IPS-20b (cell line): Measurements from ENCODE around the gene TPH2.

Source experiments
- H3K27ac ChIP-seq: one replicate; pipeline ENCODE4 v1.5.1; 2013; ENCODE audit warnings: low read length
- H3K27me3 ChIP-seq: 2 replicates; pipeline ENCODE4 v1.6.1; 2013; ENCODE audit warnings: mild to moderate bottlenecking, low read length, inconsistent platforms; ENCODE audit not compliant: insufficient read depth
- H3K36me3 ChIP-seq: 2 replicates; pipeline ENCODE4 v1.6.1; 2013; ENCODE audit warnings: low read depth, mild to moderate bottlenecking, inconsistent platforms, low read length, moderate library complexity; ENCODE audit not compliant: insufficient read depth
- H3K4me1 ChIP-seq: 2 replicates; pipeline ENCODE4 v1.6.1; 2013; ENCODE audit warnings: mild to moderate bottlenecking, control low read depth, inconsistent platforms, low read length, moderate library complexity; ENCODE audit not compliant: insufficient read depth
- H3K4me3 ChIP-seq: 2 replicates; pipeline ENCODE4 v1.5.1; 2013; ENCODE audit warnings: mild to moderate bottlenecking, low read length, inconsistent platforms
- H3K9ac ChIP-seq: 2 replicates; pipeline ENCODE4 v1.6.1; 2013; ENCODE audit warnings: low read depth, mild to moderate bottlenecking, inconsistent platforms, low read length, moderate library complexity
- H3K9me3 ChIP-seq: 2 replicates; pipeline ENCODE4 v1.6.1; 2013; ENCODE audit warnings: mild to moderate bottlenecking, low read depth, low read length, inconsistent platforms; ENCODE audit not compliant: insufficient read depth

TPH2 gene

GRCh38 chr12:71945883-71946282, 7.2 kb downstream of the TPH2 start:
- Histone ChIP-seq H3K27ac (no peak overlapping the region), H3K9me3 (no peaks in the 10 kb centered on the region), H3K36me3 (no peaks in the 10 kb centered on the region), H3K4me3 (no peak overlapping the region), H3K4me1 (peaks cover 57% of the 10 kb centered on the region), H3K27me3 (no peaks in the 10 kb centered on the region), H3K9ac (no peak overlapping the region)

DNA sequence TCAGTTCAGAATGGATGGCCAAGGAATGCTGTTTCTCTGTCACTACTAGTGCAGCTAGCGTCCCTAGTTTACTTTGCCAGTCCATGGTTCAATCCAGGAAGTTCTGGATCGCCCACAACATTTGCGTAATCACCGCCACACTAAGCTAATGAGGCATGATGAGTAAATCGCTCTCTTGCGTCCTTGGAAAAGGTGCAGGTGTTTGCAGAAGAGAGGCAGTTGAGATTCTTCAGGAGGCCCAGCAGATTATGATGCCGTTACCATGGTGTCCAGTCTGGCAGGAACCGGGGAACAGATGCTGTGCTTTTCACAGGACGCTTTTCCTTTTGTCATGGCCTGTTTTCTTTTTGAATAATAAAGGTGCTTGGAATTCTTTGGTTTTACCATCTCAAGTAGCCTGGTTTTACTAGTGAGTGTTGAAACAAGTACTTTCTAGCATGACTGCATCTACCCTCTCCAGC, 9.0 kb downstream of the TPH2 start:
- no peaks in the 10 kb centered on the region for H3K27me3 ChIP-seq
- no peaks in the 10 kb centered on the region for H3K36me3 ChIP-seq
- H3K9me3 ChIP-seq: no peaks in the 10 kb centered on the region
- H3K27ac ChIP-seq: peak overlapping the region; percentile 73
- peak overlapping the region; percentile 55 for H3K4me3 ChIP-seq
- H3K9ac ChIP-seq: peak overlapping the region; percentile 72; the same call in 1 of the 2 replicates
- H3K4me1 ChIP-seq: peaks cover 52% of the 10 kb centered on the region

DNA sequence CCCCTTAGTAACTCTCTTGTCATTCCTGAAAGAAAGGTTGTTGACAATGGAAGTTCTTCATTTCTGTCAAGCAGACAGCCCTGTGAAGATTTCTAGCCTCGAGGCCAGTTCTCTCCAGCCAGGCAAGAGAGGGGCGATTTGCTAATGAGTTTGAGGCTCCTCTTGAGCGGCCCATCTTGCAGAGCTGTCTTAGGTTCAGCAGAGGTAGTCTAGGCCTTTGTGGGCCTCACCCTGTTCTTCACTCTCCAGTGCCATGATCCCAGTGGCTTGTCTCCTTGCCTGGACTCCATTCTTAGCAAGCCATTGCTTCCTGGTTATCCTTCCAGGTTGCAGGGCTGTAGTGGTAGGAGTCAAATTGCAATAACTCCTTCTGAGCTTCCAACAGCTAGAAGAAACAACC, 9.7 kb downstream of the TPH2 start:
- H3K9me3 ChIP-seq: no peaks in the 10 kb centered on the region
- H3K9ac ChIP-seq: peak overlapping the region; percentile 67; the same call in 1 of the 2 replicates
- H3K27me3 ChIP-seq: no peaks in the 10 kb centered on the region
- H3K36me3 ChIP-seq: no peaks in the 10 kb centered on the region
- peaks cover 54% of the 10 kb centered on the region for H3K4me1 ChIP-seq
- peak overlapping the region; percentile 91 for H3K27ac ChIP-seq
- peak overlapping the region; percentile 39; the same call in 1 of the 2 replicates for H3K4me3 ChIP-seq

- Histone ChIP-seq H3K4me3 (peak overlapping the region; percentile 14; the same call in 1 of the 2 replicates), H3K36me3 (no peaks in the 10 kb centered on the region), H3K4me1 (peaks cover 54% of the 10 kb centered on the region), H3K27ac (peak overlapping the region; percentile 91), H3K9me3 (no peaks in the 10 kb centered on the region), H3K9ac (peak overlapping the region; percentile 67; the same call in 1 of the 2 replicates), H3K27me3 (no peaks in the 10 kb centered on the region)
Observed at GRCh38 chr12:71949646-71950045, 11.0 kb downstream of the TPH2 start.

DNA sequence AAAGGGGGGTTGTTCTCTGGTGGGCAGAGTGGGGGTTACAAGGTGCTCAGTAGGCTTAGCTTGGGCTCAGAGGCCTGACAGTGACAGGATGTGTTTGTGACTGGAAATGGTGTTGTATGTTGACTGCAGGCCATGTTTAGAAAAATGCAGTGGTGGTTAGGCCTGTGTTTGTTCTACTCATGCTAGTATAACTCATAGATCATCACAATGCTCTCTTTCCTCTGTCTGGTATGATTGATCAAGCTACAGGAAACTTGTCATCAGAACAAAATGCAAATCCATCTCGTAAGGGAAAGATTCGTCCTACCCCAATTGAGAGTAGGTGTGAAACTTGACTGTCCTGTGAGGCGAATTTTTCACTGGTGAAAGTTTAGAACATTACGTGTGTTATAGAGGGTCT, 11.8 kb downstream of the TPH2 start:
- no peaks in the 10 kb centered on the region for H3K36me3 ChIP-seq
- H3K4me3 ChIP-seq: peak overlapping the region; percentile 14; the same call in 1 of the 2 replicates
- H3K9me3 ChIP-seq: no peaks in the 10 kb centered on the region
- peak overlapping the region; percentile 67; the same call in 1 of the 2 replicates for H3K9ac ChIP-seq
- H3K27me3 ChIP-seq: no peaks in the 10 kb centered on the region
- peak overlapping the region; percentile 91 for H3K27ac ChIP-seq
- peaks cover 49% of the 10 kb centered on the region for H3K4me1 ChIP-seq

DNA sequence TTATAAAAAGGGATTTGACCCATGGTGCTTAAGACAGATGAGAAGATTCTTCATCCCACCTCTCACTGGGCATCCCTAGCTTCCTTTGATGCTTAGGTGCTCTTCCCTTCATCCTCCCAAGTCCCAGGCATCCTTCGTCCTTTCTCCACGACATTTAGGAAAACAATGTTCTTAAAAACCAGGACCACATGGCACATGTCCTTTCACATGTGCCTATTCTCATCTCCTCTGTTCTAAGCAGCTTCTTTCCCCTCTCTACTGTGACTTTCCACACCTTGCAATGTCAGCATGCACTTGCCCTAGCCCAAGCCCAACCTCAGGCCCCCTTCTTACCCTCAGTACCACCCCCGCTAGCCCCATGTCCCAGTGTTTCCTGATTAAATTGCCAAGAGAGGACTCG, 12.2 kb downstream of the TPH2 start:
- Histone ChIP-seq H3K36me3 (no peaks in the 10 kb centered on the region), H3K27ac (peak overlapping the region; percentile 91), H3K4me3 (no peak overlapping the region), H3K27me3 (no peaks in the 10 kb centered on the region), H3K9me3 (no peaks in the 10 kb centered on the region), H3K4me1 (peaks cover 48% of the 10 kb centered on the region), H3K9ac (peak overlapping the region; percentile 67; the same call in 1 of the 2 replicates)

DNA sequence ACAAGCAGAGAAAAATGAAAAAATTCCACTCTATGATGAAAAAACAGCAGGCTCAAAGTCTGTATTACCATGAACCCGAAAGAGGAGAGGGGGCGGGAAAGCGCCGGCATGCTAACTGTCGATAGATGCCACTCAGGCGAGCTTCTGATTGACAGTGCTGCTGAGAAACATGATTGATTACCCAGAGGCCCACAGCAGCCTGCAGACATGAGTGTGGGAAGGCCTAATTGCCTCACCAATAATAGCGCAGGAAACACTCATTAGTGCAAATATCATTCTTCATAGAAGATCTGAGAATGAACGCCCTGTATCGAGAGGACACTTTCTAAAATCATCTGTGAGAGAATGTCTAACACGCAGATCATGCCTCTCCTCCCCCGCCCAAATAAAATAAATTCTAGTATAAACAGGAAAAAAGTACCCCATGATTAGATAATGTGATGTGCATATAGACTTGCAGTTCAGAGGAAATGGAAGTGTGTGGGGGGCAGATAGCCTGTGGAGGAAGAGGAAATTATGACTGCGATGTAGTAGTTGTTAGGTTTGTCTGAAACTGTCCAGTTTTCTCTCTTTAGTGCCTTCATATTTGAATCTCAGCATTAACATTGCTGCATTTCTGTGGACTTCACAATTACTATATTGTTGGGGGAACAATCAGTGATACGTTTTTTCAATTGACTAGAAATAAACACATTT, 15.6 kb downstream of the TPH2 start:
- Histone ChIP-seq H3K27me3 (no peaks in the 10 kb centered on the region), H3K4me3 (no peak overlapping the region), H3K9ac (no peak overlapping the region), H3K36me3 (no peaks in the 10 kb centered on the region), H3K9me3 (no peaks in the 10 kb centered on the region), H3K4me1 (peaks cover 37% of the 10 kb centered on the region), H3K27ac (no peak overlapping the region)

DNA sequence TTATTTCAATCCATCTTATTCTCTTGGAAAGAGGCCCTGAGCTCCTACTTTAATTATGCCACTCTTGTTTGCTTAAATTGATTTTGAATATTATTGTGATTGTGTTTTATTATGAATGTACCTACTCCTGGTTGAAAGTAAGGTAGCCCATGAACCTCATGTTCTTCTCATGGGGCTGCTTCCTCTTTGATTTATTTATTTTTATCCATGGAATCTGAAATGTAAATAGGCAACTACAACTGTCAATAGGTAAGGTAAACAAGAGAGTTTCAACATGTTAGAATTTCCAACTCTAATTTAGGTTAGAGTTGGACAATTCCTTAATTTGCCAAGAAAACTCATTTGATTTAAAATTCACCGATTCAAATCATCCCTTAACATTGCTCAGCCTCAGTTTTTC, 16.2 kb downstream of the TPH2 start:
- H3K9me3 ChIP-seq: no peaks in the 10 kb centered on the region
- H3K27me3 ChIP-seq: no peaks in the 10 kb centered on the region
- H3K4me1 ChIP-seq: peaks cover 37% of the 10 kb centered on the region
- H3K36me3 ChIP-seq: no peaks in the 10 kb centered on the region
- H3K4me3 ChIP-seq: no peak overlapping the region
- H3K9ac ChIP-seq: no peak overlapping the region
- no peak overlapping the region for H3K27ac ChIP-seq

GRCh38 chr12:71955970-71956369, 17.3 kb downstream of the TPH2 start:
- Histone ChIP-seq H3K27ac (no peak overlapping the region), H3K36me3 (no peaks in the 10 kb centered on the region), H3K4me3 (no peak overlapping the region), H3K9me3 (no peaks in the 10 kb centered on the region), H3K4me1 (peaks cover 34% of the 10 kb centered on the region), H3K9ac (no peak overlapping the region), H3K27me3 (no peaks in the 10 kb centered on the region)

DNA sequence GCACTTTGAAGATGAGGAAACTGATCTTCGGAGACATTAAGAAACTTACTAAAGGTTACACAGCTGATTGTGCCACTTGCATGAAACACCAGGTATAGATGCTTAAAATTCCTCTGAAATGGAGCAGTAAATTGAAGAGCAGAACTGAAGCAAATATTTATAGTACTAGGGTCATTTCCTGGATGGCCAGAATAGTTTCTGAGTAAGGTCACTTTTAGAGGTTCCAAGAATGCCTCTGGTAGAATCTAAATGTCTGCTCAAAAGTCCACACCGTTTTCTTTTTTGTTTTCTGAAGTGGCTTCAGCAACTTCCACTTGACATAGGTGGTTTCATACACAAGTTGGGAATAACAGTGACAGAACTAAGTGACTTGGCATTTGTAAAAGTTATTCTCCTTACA, 19.4 kb downstream of the TPH2 start:
- Histone ChIP-seq H3K27me3 (no peaks in the 10 kb centered on the region), H3K27ac (no peak overlapping the region), H3K4me1 (peaks cover 29% of the 10 kb centered on the region), H3K36me3 (no peaks in the 10 kb centered on the region), H3K4me3 (no peak overlapping the region), H3K9me3 (no peaks in the 10 kb centered on the region), H3K9ac (0 out of 2 replicates have a peak overlapping the region, but pooled peaks have one; percentile 9)

- H3K36me3 ChIP-seq: no peaks in the 10 kb centered on the region
- H3K9me3 ChIP-seq: no peaks in the 10 kb centered on the region
- H3K27ac ChIP-seq: no peak overlapping the region
- peaks cover 29% of the 10 kb centered on the region for H3K4me1 ChIP-seq
- 0 out of 2 replicates have a peak overlapping the region, but pooled peaks have one; percentile 9 for H3K9ac ChIP-seq
- H3K27me3 ChIP-seq: no peaks in the 10 kb centered on the region
- H3K4me3 ChIP-seq: no peak overlapping the region
Observed at GRCh38 chr12:71958457-71958856, 19.8 kb downstream of the TPH2 start.

GRCh38 chr12:71958993-71959578, 20.4 kb downstream of the TPH2 start:
- H3K27ac ChIP-seq: no peak overlapping the region
- no peaks in the 10 kb centered on the region for H3K27me3 ChIP-seq
- no peak overlapping the region for H3K4me3 ChIP-seq

More at GRCh38 chr12:71958993-71959578, 20.4 kb downstream of the TPH2 start:
- Histone ChIP-seq H3K9ac (no peak overlapping the region), H3K36me3 (no peaks in the 10 kb centered on the region), H3K9me3 (no peaks in the 10 kb centered on the region), H3K4me1 (peaks cover 29% of the 10 kb centered on the region)
